H1 (cell line): ENCODE measurements around the gene PBX3. TPM values are rescaled to one million over a fixed set of nuclear protein-coding genes. Genes with fewer than 3 reads are reported as not detected.
A peak's percentile ranks its signal among the peaks of the same experiment; 100 is the strongest.

Experiments
- CTCF ChIA-PET: fragments of 300-600 bp; sonication (Branson Sonifier 250); formaldehyde crosslinking; loops from one replicate; lab custom pipeline; 2021; ENCODE audit not compliant: partially characterized antibody; lab: Charles Lee
- POLR2A ChIA-PET: fragments of 300-600 bp; sonication (Branson Sonifier 250); formaldehyde crosslinking; loops from one replicate; lab custom pipeline; 2021; ENCODE audit warnings: inconsistent platforms; ENCODE audit not compliant: partially characterized antibody; lab: Charles Lee
- DNase-seq, 2 experiments: peaks; one replicate each; pipeline versions ENCODE4 v3.0.0 to v3.0.0-alpha.2; 2010 to 2022; ENCODE audit warnings: low spot score in 2 of 2, low read depth in 1 of 2, mixed read lengths in 1 of 2
- FAIRE-seq: peaks from 2 replicates; lab custom pipeline; 2011; peaks lifted over from hg19 to GRCh38; lab: Jason Lieb, UNC
- H2AFZ ChIP-seq: 2 replicates; pipeline ENCODE4 v1.8.1; 2012; ENCODE audit warnings: low read length, inconsistent platforms
- H2AK5ac ChIP-seq: 2 replicates; pipeline ENCODE4 v1.6.1; 2013; ENCODE audit warnings: low read depth, low read length
- H2BK120ac ChIP-seq: replicated peaks from 2 replicates; pipeline ENCODE3; 2013; ENCODE audit warnings: low read depth, low read length, inconsistent platforms
- H2BK12ac ChIP-seq: 2 replicates; pipeline ENCODE4 v1.6.1; 2013; ENCODE audit warnings: low read depth, low read length
- H2BK15ac ChIP-seq: 2 replicates; pipeline ENCODE4 v1.6.1; 2013; ENCODE audit warnings: low read length
- H2BK20ac ChIP-seq: 2 replicates; pipeline ENCODE4 v1.6.1; 2013; ENCODE audit warnings: low read length
- H2BK5ac ChIP-seq: 2 replicates; pipeline ENCODE4 v1.6.1; 2013; ENCODE audit warnings: low read depth, low read length
- H3K14ac ChIP-seq: 2 replicates; pipeline ENCODE4 v1.6.1; 2013; ENCODE audit warnings: inconsistent platforms; ENCODE audit not compliant: insufficient read length
- H3K18ac ChIP-seq: 2 replicates; pipeline ENCODE4 v1.6.1; 2013; ENCODE audit warnings: low read length; ENCODE audit errors: extremely low read depth
- H3K23ac ChIP-seq: 2 replicates; pipeline ENCODE4 v1.6.1; 2013; ENCODE audit warnings: inconsistent platforms; ENCODE audit not compliant: insufficient read length
- H3K23me2 ChIP-seq: 2 replicates; pipeline ENCODE4 v1.6.1; 2013; ENCODE audit warnings: low read depth, low read length
- H3K27ac ChIP-seq: 2 replicates; pipeline ENCODE4 v1.6.1; 2011; ENCODE audit warnings: low read depth, low read length, inconsistent platforms
- H3K27me3 ChIP-seq, 4 experiments: replicated peaks in 1 of 4; 1 replicate in 1 of 4; 2 replicates in 3 of 4; pipeline versions ENCODE4 v1.6.1 to v1.8.1; 2011 to 2013; ENCODE audit warnings: low read length in 3 of 4, mild to moderate bottlenecking in 3 of 4, inconsistent platforms in 2 of 4, mixed read lengths in 2 of 4, moderate library complexity in 1 of 4; ENCODE audit not compliant: control insufficient read depth in 3 of 4, insufficient read depth in 3 of 4; ENCODE audit errors: extremely low read depth in 1 of 4
- H3K36me3 ChIP-seq, 4 experiments: 2 replicates each; pipeline versions ENCODE4 v1.6.1 to v1.8.1; 2011 to 2013; ENCODE audit warnings: mild to moderate bottlenecking in 4 of 4, low read length in 3 of 4, moderate library complexity in 2 of 4, control low read depth in 1 of 4, inconsistent platforms in 1 of 4; ENCODE audit not compliant: insufficient read depth in 4 of 4, control insufficient read depth in 2 of 4
- H3K4ac ChIP-seq: replicated peaks from 2 replicates; pipeline ENCODE3; 2013; ENCODE audit warnings: low read length, low read depth, mixed read lengths, inconsistent platforms; ENCODE audit not compliant: insufficient read length
- H3K4me1 ChIP-seq, 4 experiments: replicated peaks in 1 of 4; 1 replicate in 1 of 4; 2 replicates in 3 of 4; pipeline versions ENCODE4 v1.6.1 to v1.8.1; 2011 to 2013; ENCODE audit warnings: low read length in 3 of 4, inconsistent platforms in 2 of 4, mixed read lengths in 1 of 4; ENCODE audit not compliant: insufficient read depth in 4 of 4, control insufficient read depth in 3 of 4
- H3K4me2 ChIP-seq, 2 experiments: 2 replicates each; pipeline versions ENCODE4 v1.6.1 to v1.8.1; 2011 to 2013; ENCODE audit warnings: low read depth in 2 of 2, low read length in 2 of 2, control low read depth in 1 of 2, inconsistent platforms in 1 of 2, mild to moderate bottlenecking in 1 of 2; ENCODE audit not compliant: insufficient read depth in 1 of 2
- H3K4me3 ChIP-seq, 4 experiments: fragments of 200-600, 300-600 bp in 1 of 4; sonication (generic), shearing (Covaris generic), sonication (Bioruptor Twin) in 1 of 4; 2 replicates each; pipeline versions ENCODE4 v1.5.1 to v1.8.1; 2011 to 2016; ENCODE audit warnings: low read length in 4 of 4, low read depth in 3 of 4, control low read depth in 2 of 4, inconsistent platforms in 2 of 4, mild to moderate bottlenecking in 2 of 4, mixed read lengths in 1 of 4, moderate library complexity in 1 of 4; ENCODE audit not compliant: insufficient read depth in 2 of 4; ENCODE audit errors: extremely low read depth in 1 of 4
- H3K56ac ChIP-seq: replicated peaks from 2 replicates; pipeline ENCODE3; 2013; ENCODE audit warnings: low read depth, mild to moderate bottlenecking, mixed read lengths, low read length, inconsistent platforms; ENCODE audit not compliant: insufficient read length
- H3K79me1 ChIP-seq: 2 replicates; pipeline ENCODE4 v1.6.1; 2013; ENCODE audit warnings: low read depth, low read length, control low read depth
- H3K79me2 ChIP-seq, 2 experiments: 2 replicates each; pipeline versions ENCODE4 v1.6.1 to v1.8.1; 2012 to 2013; ENCODE audit warnings: low read length in 2 of 2, mild to moderate bottlenecking in 2 of 2, inconsistent platforms in 1 of 2; ENCODE audit not compliant: insufficient read depth in 2 of 2, control insufficient read depth in 1 of 2
- H3K9ac ChIP-seq, 4 experiments: replicated peaks in 1 of 4; 1 replicate in 1 of 4; 2 replicates in 3 of 4; pipeline versions ENCODE4 v1.6.1 to v1.8.1; 2011 to 2013; ENCODE audit warnings: low read depth in 3 of 4, low read length in 3 of 4, control low read depth in 2 of 4, mild to moderate bottlenecking in 2 of 4, moderate library complexity in 2 of 4, inconsistent platforms in 1 of 4; ENCODE audit errors: extremely low read depth in 1 of 4
- H3K9me3 ChIP-seq, 2 experiments: 2 replicates each; pipeline versions ENCODE4 v1.6.1 to v1.8.1; 2012 to 2013; ENCODE audit warnings: mild to moderate bottlenecking in 2 of 2, moderate library complexity in 2 of 2, control low read depth in 1 of 2, inconsistent platforms in 1 of 2, low read depth in 1 of 2, low read length in 1 of 2, mixed read lengths in 1 of 2; ENCODE audit not compliant: insufficient read depth in 2 of 2
- H4K20me1 ChIP-seq, 2 experiments: replicated peaks in 1 of 2; 2 replicates each; pipeline versions ENCODE3 to v1.8.1; 2011 to 2013; ENCODE audit warnings: inconsistent platforms in 2 of 2, low read length in 2 of 2, mild to moderate bottlenecking in 1 of 2; ENCODE audit not compliant: insufficient read depth in 2 of 2, control insufficient read depth in 1 of 2
- H4K5ac ChIP-seq: 2 replicates; pipeline ENCODE4 v1.6.1; 2013; ENCODE audit warnings: low read length, low read depth, mixed read lengths, inconsistent platforms; ENCODE audit not compliant: insufficient read length
- H4K8ac ChIP-seq: 2 replicates; pipeline ENCODE4 v1.8.0; 2013; ENCODE audit warnings: mild to moderate bottlenecking, moderate library complexity, low read length, inconsistent platforms; ENCODE audit not compliant: insufficient read depth; ENCODE audit errors: extremely low read depth
- H4K91ac ChIP-seq: replicated peaks from 2 replicates; pipeline ENCODE3; 2013; ENCODE audit warnings: low read length, mixed read lengths, inconsistent platforms; ENCODE audit not compliant: insufficient read length
- CEBPB ChIP-seq: IDR thresholded peaks from 2 replicates; pipeline ENCODE4 v1.6.1; 2012; ENCODE audit warnings: low read depth, low read length
- POLR2AphosphoS5 ChIP-seq: IDR thresholded peaks from 2 replicates; pipeline ENCODE4 v1.6.1; 2011; ENCODE audit warnings: low read depth, low read length
- WGBS, 2 experiments: shearing (Covaris generic) in 1 of 2; methylation state at CpG; one replicate each; pipeline versions ENCODE4 v1.1.6 to v1.1.7; 2013 to 2015; ENCODE audit warnings: low lambda C conversion rate in 2 of 2, mixed read lengths in 2 of 2, inconsistent platforms in 1 of 2, low coverage in 1 of 2, missing lambda C conversion rate in 1 of 2; ENCODE audit not compliant: insufficient replicate concordance in 2 of 2, insufficient coverage in 1 of 2, insufficient read length in 1 of 2; ENCODE audit errors: extremely low coverage in 1 of 2, missing lambda C conversion rate in 1 of 2; 5-methylcytosine and 5-hydroxymethylcytosine counted together
- polyA plus RNA-seq, 7 experiments: library from polyadenylated mRNA; depleted of rRNA in 3 of 7; stranded (reverse) in 5 of 7; unstranded in 2 of 7; fragments of >200 nt in 5 of 7; fragments of 200-250 nt in 2 of 7; gene quantifications; 1 replicate in 5 of 7; 2 replicates in 1 of 7; 4 replicates in 1 of 7; pipeline versions ENCODE4 v1.2.1 to v1.2.3, GENCODE V29; 2011 to 2013; ENCODE audit warnings: missing spikeins in 2 of 7, mixed read lengths in 2 of 7
- total RNA-seq: library from RNA; stranded (reverse); fragmentation: NEBNext Ultra II Directional; extraction: Animal tissue kit (Norgen Biotek cat#: 25700); gene quantifications from 2 replicates; pipeline ENCODE4 v1.2.1, GENCODE V29; 2021

PBX3 gene
- total and polyA plus RNA-seq, 2 of the 8 experiments (the other 6 are each of a cell fraction or from before 2014, with no cell fraction given), result 22.7 to 44.3 TPM

DNA sequence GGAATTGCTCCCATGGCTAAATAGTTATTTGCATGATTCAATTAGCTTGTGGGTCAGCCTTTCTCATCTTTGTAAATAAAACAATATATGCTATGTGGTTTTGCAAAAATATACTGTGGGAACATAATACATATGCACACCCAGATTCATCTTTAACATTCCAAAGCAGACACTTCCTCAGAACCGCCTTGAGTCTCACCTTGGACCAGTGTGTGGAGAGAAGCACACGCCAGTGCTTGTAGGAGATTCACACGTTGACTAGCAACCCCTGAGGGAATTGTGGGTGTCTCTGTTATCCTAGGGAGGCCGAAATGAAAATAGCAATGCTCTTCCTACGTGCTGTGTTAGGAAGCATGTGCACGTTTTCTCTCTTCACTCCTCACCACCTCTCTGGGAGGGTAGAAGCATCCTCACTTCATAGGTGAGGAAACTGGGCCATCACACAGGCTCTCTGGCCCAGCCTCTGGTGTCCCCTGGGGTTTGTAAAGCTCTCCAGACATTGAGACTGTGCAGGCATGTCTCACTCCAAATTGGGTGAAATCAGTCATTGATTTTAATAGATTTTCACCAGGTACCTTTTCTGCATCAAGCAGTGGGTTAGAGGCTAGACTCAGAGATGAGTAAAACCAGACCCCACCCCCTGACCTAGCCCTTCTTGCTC, 221.7 kb downstream of the PBX3 start:
- Histone ChIP-seq H3K4ac (no peak overlapping the region), H3K9ac (no peak overlapping the region), H2BK120ac (no peak overlapping the region), H3K4me1 (no peaks in the 10 kb centered on the region), H3K18ac (no peak overlapping the region), H4K5ac (no peak overlapping the region), H2BK15ac (no peak overlapping the region), H2BK5ac (no peak overlapping the region), H3K9me3 (no peaks in the 10 kb centered on the region), H2AFZ (no peak overlapping the region), H3K36me3 (peaks cover 0 to 12% (median 0%) of the 10 kb centered on the region in 4 experiments; a peak in 4 of 8 replicates), H3K23me2 (no peaks in the 10 kb centered on the region; the same call in 1 of the 2 replicates), H2BK20ac (no peak overlapping the region), H4K8ac (no peak overlapping the region), H3K4me2 (no peak overlapping the region), H3K4me3 (no peak overlapping the region), H3K14ac (no peak overlapping the region), H4K20me1 (no peaks in the 10 kb centered on the region), H3K23ac (no peak overlapping the region), H4K91ac (no peak overlapping the region), H3K56ac (no peak overlapping the region), H3K79me1 (no peaks in the 10 kb centered on the region), H3K27me3 (no peaks in the 10 kb centered on the region), H3K79me2 (no peaks in the 10 kb centered on the region), H2BK12ac (no peak overlapping the region), H3K27ac (no peak overlapping the region), H2AK5ac (no peak overlapping the region)
- FAIRE-seq (no peak), DNase-seq (peak in 1 of 2 experiments; percentile 37)
- ChIA-PET POLR2A (no interaction called here), CTCF (no interaction called here)
- 88% methylated on average over 6 of the region's 6 CpGs; no CpG with 5 or more reads in 1 of the 2 experiments for WGBS, 2 experiments
- TF ChIP-seq CEBPB, result no peak
- TF ChIP-seq POLR2AphosphoS5, result peak; percentile 20; the same call in 1 of the 2 replicates
